Activated T-cell treated with anti-CD3 and anti-CD28 coated beads for 4 hours (primary cell): ENCODE measurements around the gene ITPR3.

Experiments used
- DNase-seq: peaks from one replicate; pipeline ENCODE4 v3.0.0-alpha.2; 2020

The ITPR3 gene

GRCh38 chr6:33723371-33724085, 102.4 kb downstream of the ITPR3 start:
- no peak for DNase-seq

GRCh38 chr6:33724102-33725023, 103.2 kb downstream of the ITPR3 start:
- no peak for DNase-seq

- DNase-seq = no peak
Observed at GRCh38 chr6:33725222-33725621, 104.1 kb downstream of the ITPR3 start.

GRCh38 chr6:33725891-33726673, 105.0 kb downstream of the ITPR3 start:
- DNase-seq = no peak

- no peak for DNase-seq
Observed at GRCh38 chr6:33726696-33727095, 105.6 kb downstream of the ITPR3 start.

- DNase-seq = no peak
Observed at GRCh38 chr6:33727126-33727525, 106.0 kb downstream of the ITPR3 start.

GRCh38 chr6:33727932-33728331, 106.8 kb downstream of the ITPR3 start:
- DNase-seq = no peak

GRCh38 chr6:33728438-33728837, 107.3 kb downstream of the ITPR3 start:
- DNase-seq = no peak

GRCh38 chr6:33729059-33729458, 107.9 kb downstream of the ITPR3 start:
- DNase-seq = no peak

- no peak for DNase-seq
Observed at GRCh38 chr6:33730611-33731010, 109.5 kb downstream of the ITPR3 start.

GRCh38 chr6:33731035-33731434, 109.9 kb downstream of the ITPR3 start:
- DNase-seq = no peak

GRCh38 chr6:33731751-33732282, 110.7 kb downstream of the ITPR3 start:
- DNase-seq = no peak

GRCh38 chr6:33732385-33732784, 111.3 kb downstream of the ITPR3 start:
- DNase-seq = no peak

- DNase-seq = no peak
Observed at GRCh38 chr6:33732817-33733708, 111.9 kb downstream of the ITPR3 start.

GRCh38 chr6:33733709-33734007, 112.5 kb downstream of the ITPR3 start:
- no peak for DNase-seq

GRCh38 chr6:33735216-33735615, 114.1 kb downstream of the ITPR3 start:
- no peak for DNase-seq

- no peak for DNase-seq
Observed at GRCh38 chr6:33737267-33738026, 116.3 kb downstream of the ITPR3 start.

GRCh38 chr6:33738153-33738552, 117.0 kb downstream of the ITPR3 start:
- DNase-seq = no peak

- no peak for DNase-seq
Observed at GRCh38 chr6:33738879-33739278, 117.8 kb downstream of the ITPR3 start.

- DNase-seq = no peak
Observed at GRCh38 chr6:33739571-33739970, 118.4 kb downstream of the ITPR3 start.

GRCh38 chr6:33740204-33740608, 119.1 kb downstream of the ITPR3 start:
- DNase-seq = no peak
